Testis (tissue), 3 donors: Measurements from ENCODE around the gene CELF2. TPM values are rescaled to one million over a fixed set of nuclear protein-coding genes. Genes with fewer than 3 reads are reported as not detected.

Source experiments
- DNase-seq: peaks from one replicate; pipeline ENCODE4 v3.0.0-alpha.2; 2019
- H3K27ac ChIP-seq, 2 donors: fragments of 200-600 bp; sonication (generic); one replicate each; pipeline ENCODE4 v1.5.1; 2019
- H3K27me3 ChIP-seq: fragments of 200-600 bp; sonication (generic); one replicate; pipeline ENCODE4 v1.5.1; 2019
- H3K36me3 ChIP-seq: fragments of 200-600 bp; sonication (generic); one replicate; pipeline ENCODE4 v1.5.1; 2017; ENCODE audit warnings: low read depth; ENCODE audit errors: missing control alignments
- H3K4me1 ChIP-seq: fragments of 200-600 bp; sonication (generic); one replicate; pipeline ENCODE4 v1.5.1; 2019
- H3K4me3 ChIP-seq, 2 donors: fragments of 200-600 bp; sonication (generic); one replicate each; pipeline ENCODE4 v1.5.1; 2017 to 2019
- H3K9me3 ChIP-seq: fragments of 200-600 bp; sonication (generic); one replicate; pipeline ENCODE4 v1.5.1; 2017
- CTCF ChIP-seq, 3 experiments: fragments of 450-650 bp in 2 of 3; fragments of 200-600 bp in 1 of 3; sonication (generic) in 1 of 3; IDR thresholded peaks; one replicate each; pipeline ENCODE4 v1.5.1; 2016 to 2019; ENCODE audit warnings: antibody characterized with exemption in 3 of 3, mild to moderate bottlenecking in 2 of 3, moderate library complexity in 1 of 3
- POLR2A ChIP-seq: fragments of 450-650 bp; IDR thresholded peaks from one replicate; pipeline ENCODE4 v1.6.1; 2017; ENCODE audit warnings: antibody characterized with exemption, mild to moderate bottlenecking, moderate library complexity
- WGBS, 2 donors: methylation state at CpG; one replicate each; pipeline ENCODE4 v1.1.5; 2018; 5-methylcytosine and 5-hydroxymethylcytosine counted together
- intact Hi-C: fragments of 100-400 bp; cut with DNase I; formaldehyde crosslinking; loops from one replicate; pipeline ENCODE4 v1.15.1; 2023; ENCODE audit warnings: low total_unique reads
- polyA plus RNA-seq: library from polyadenylated mRNA; stranded (reverse); fragments of 350-450 nt; fragmentation: Illumina TruSeq; extraction: RNeasy Lipid Tissue Mini Kit (QIAGEN cat#74804); gene quantifications from one replicate; pipeline ENCODE4 v1.2.3, GENCODE V29; 2014; ENCODE audit warnings: low read depth, low replicate concordance; ENCODE audit not compliant: insufficient read depth
- total RNA-seq, 2 donors: library from RNA; depleted of rRNA; stranded (reverse); fragments of >200 nt; gene quantifications; one replicate each; pipeline ENCODE4 v1.2.3, GENCODE V29; 2016

The CELF2 gene
- total and polyA plus RNA-seq, 3 donors from 2014 or later, result 17.5 to 41.6 (median 27.8) TPM

GRCh38 chr10:11270858-11271179 is 253.1 kb downstream of the CELF2 start:
- Histone ChIP-seq H3K4me3 (no peak overlapping the region), H3K4me1 (peaks cover 18% of the 10 kb centered on the region), H3K9me3 (no peaks in the 10 kb centered on the region), H3K27me3 (no peaks in the 10 kb centered on the region), H3K36me3 (no peaks in the 10 kb centered on the region), H3K27ac (no peak overlapping the region)
- no peak for TF ChIP-seq POLR2A
- TF ChIP-seq CTCF (IDR thresholded peaks at IDR 0.05), result no peak
- intact Hi-C loops, result no loop called here
- no peak for DNase-seq
- WGBS, 2 donors, result 55 to 64% methylated on average over 7 of the region's 7 CpGs

GRCh38 chr10:11272915-11273389 is 255.3 kb downstream of the CELF2 start:
- Histone ChIP-seq H3K4me3 (no peak overlapping the region), H3K9me3 (no peaks in the 10 kb centered on the region), H3K27me3 (no peaks in the 10 kb centered on the region), H3K4me1 (peaks cover 18% of the 10 kb centered on the region), H3K27ac (no peak overlapping the region), H3K36me3 (no peaks in the 10 kb centered on the region)
- DNase-seq, result no peak
- intact Hi-C loops, result no loop called here
- no peak for TF ChIP-seq POLR2A
- TF ChIP-seq CTCF (IDR thresholded peaks at IDR 0.05), result no peak
- whole genome bisulfite sequencing, 2 donors, result 86 to 92% methylated on average over 15 of the region's 15 CpGs

- H3K36me3 ChIP-seq, result no peaks in the 10 kb centered on the region
- H3K27me3 ChIP-seq, result no peaks in the 10 kb centered on the region
- DNase-seq, result no peak
- no peak overlapping the region for H3K27ac ChIP-seq
- H3K4me3 ChIP-seq, result no peak overlapping the region
- peaks cover 14% of the 10 kb centered on the region for H3K4me1 ChIP-seq
- WGBS, 2 donors, result 86 to 93% methylated on average over 5 of the region's 5 CpGs
- intact Hi-C loops, result no loop called here
- TF ChIP-seq POLR2A (no peak), CTCF (IDR thresholded peaks at IDR 0.05) (no peak)
- no peaks in the 10 kb centered on the region for H3K9me3 ChIP-seq
These were observed 256.8 kb downstream of the CELF2 start for GRCh38 chr10:11274452-11274851.

- peaks cover 3% of the 10 kb centered on the region for H3K4me1 ChIP-seq
- H3K9me3 ChIP-seq, result no peaks in the 10 kb centered on the region
- 80 to 81% methylated on average over 12 of the region's 12 CpGs for WGBS, 2 donors
- no peak overlapping the region for H3K27ac ChIP-seq
- intact Hi-C loops, result no loop called here
- no peaks in the 10 kb centered on the region for H3K27me3 ChIP-seq
- no peak overlapping the region for H3K4me3 ChIP-seq
- no peaks in the 10 kb centered on the region for H3K36me3 ChIP-seq
- no peak for DNase-seq
- TF ChIP-seq CTCF (IDR thresholded peaks at IDR 0.05) (no peak), POLR2A (no peak)
These were observed 258.0 kb downstream of the CELF2 start for GRCh38 chr10:11275651-11276050.

- no peaks in the 10 kb centered on the region for H3K4me1 ChIP-seq
- 88 to 90% methylated on average over 9 to 10 of the region's 10 CpGs for WGBS, 2 donors
- no peak overlapping the region for H3K4me3 ChIP-seq
- H3K27me3 ChIP-seq, result no peaks in the 10 kb centered on the region
- DNase-seq, result no peak
- H3K27ac ChIP-seq, result no peak overlapping the region
- no peaks in the 10 kb centered on the region for H3K36me3 ChIP-seq
- no peak for TF ChIP-seq CTCF (IDR thresholded peaks at IDR 0.05)
- no peak for TF ChIP-seq POLR2A
- intact Hi-C loops, result no loop called here
- H3K9me3 ChIP-seq, result no peaks in the 10 kb centered on the region
These were observed 258.8 kb downstream of the CELF2 start for GRCh38 chr10:11276449-11276990.
